ENCODE results near the gene PPP1R3D.

Gene PPP1R3D

DNA sequence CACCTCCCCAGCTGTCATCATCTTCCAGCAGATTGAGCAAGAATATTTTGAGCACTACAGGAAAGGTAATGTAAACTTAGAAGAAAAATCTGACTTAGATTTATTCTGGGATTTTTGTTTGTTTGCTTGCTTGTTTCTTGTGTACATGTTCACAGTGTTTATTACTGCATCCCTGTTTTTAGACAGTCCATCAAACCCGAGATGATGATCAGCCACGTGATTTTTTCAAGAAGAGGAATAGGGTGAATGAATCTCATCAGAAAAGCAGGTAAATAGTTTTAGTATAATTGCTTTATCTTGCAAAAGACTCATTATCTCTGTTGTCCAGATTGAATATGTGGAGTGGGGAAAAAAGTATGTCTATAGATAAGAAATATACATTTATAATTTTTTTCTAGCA, 2.1 kb upstream of the PPP1R3D start:
- Histone ChIP-seq H3K9me2 (replicated peaks; ENCODE audit: control insufficient read depth, low read length) (no peaks in the 10 kb centered on the region), H3K36me3 (ENCODE audit: control insufficient read depth, low read length) (peaks cover 32% of the 10 kb centered on the region), H3F3A (ENCODE audit: control insufficient read depth, insufficient read depth) (0 out of 2 replicates have a peak, but pooled peaks cover 3% of the 10 kb centered on the region), H3K4me3 (ENCODE audit: low read length) (no peak overlapping the region), H4K20me1 (ENCODE audit: control insufficient read depth, insufficient read depth, low read depth, low read length) (no peaks in the 10 kb centered on the region), H3K9me3 (ENCODE audit: control insufficient read depth, insufficient read depth, low read length) (no peaks in the 10 kb centered on the region), H3K27me3 (ENCODE audit: control insufficient read depth, low read length) (no peaks in the 10 kb centered on the region), H3K4me2 (ENCODE audit: low read length) (no peak overlapping the region; the same call in 1 of the 2 replicates), H3K4me1 (ENCODE audit: control insufficient read depth, low read length) (peaks cover 26% of the 10 kb centered on the region), H3K27ac (ENCODE audit: low read depth, low read length) (no peak overlapping the region), H3K79me2 (ENCODE audit: control insufficient read depth, low read length) (peaks cover 27% of the 10 kb centered on the region)
- TF ChIP-seq, protein P1, sequence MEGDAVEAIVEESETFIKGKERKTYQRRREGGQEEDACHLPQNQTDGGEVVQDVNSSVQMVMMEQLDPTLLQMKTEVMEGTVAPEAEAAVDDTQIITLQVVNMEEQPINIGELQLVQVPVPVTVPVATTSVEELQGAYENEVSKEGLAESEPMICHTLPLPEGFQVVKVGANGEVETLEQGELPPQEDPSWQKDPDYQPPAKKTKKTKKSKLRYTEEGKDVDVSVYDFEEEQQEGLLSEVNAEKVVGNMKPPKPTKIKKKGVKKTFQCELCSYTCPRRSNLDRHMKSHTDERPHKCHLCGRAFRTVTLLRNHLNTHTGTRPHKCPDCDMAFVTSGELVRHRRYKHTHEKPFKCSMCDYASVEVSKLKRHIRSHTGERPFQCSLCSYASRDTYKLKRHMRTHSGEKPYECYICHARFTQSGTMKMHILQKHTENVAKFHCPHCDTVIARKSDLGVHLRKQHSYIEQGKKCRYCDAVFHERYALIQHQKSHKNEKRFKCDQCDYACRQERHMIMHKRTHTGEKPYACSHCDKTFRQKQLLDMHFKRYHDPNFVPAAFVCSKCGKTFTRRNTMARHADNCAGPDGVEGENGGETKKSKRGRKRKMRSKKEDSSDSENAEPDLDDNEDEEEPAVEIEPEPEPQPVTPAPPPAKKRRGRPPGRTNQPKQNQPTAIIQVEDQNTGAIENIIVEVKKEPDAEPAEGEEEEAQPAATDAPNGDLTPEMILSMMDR (IDR thresholded peaks at IDR 0.05; ENCODE audit: low read depth, low read length, poor library complexity, severe bottlenecking) = no peak
- no peak for TF ChIP-seq EZH2phosphoT487 (IDR thresholded peaks at IDR 0.05; ENCODE audit: borderline replicate concordance, low read length)

DNA sequence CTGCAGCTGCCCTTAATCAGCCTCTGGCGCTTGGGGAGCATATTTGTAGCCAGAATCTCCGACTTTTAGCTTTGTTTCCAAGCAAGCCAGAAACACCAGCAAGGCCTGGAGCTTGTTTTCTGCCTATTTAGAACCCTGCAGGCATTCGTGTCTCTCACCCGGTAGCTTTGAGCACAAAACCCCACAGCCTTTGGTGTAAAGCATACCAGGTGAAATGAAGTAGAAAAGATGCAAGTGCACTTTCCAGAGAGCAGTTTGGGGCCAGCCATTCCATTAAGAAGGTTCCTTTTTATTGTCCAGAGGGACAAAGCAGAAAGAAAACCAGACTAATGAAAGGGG, 820 bp upstream of the PPP1R3D start:
- Histone ChIP-seq H3K4me2 (ENCODE audit: low read length) (peak overlapping the region; percentile 93), H3K9me2 (replicated peaks; ENCODE audit: control insufficient read depth, low read length) (no peaks in the 10 kb centered on the region), H3K36me3 (ENCODE audit: control insufficient read depth, low read length) (peaks cover 32% of the 10 kb centered on the region), H3K79me2 (ENCODE audit: control insufficient read depth, low read length) (peaks cover 27% of the 10 kb centered on the region), H3K4me1 (ENCODE audit: control insufficient read depth, low read length) (peaks cover 26% of the 10 kb centered on the region), H3K27me3 (ENCODE audit: control insufficient read depth, low read length) (no peaks in the 10 kb centered on the region), H3K27ac (ENCODE audit: low read depth, low read length) (peak overlapping the region; percentile 75), H3K9me3 (ENCODE audit: control insufficient read depth, insufficient read depth, low read length) (no peaks in the 10 kb centered on the region), H3F3A (ENCODE audit: control insufficient read depth, insufficient read depth) (0 out of 2 replicates have a peak, but pooled peaks cover 3% of the 10 kb centered on the region), H4K20me1 (ENCODE audit: control insufficient read depth, insufficient read depth, low read depth, low read length) (no peaks in the 10 kb centered on the region), H3K4me3 (ENCODE audit: low read length) (peak overlapping the region; percentile 99)
- no peak for TF ChIP-seq EZH2phosphoT487 (IDR thresholded peaks at IDR 0.05; ENCODE audit: borderline replicate concordance, low read length)
- TF ChIP-seq, protein P1 (IDR thresholded peaks at IDR 0.05; ENCODE audit: low read depth, low read length, poor library complexity, severe bottlenecking) = no peak

DNA sequence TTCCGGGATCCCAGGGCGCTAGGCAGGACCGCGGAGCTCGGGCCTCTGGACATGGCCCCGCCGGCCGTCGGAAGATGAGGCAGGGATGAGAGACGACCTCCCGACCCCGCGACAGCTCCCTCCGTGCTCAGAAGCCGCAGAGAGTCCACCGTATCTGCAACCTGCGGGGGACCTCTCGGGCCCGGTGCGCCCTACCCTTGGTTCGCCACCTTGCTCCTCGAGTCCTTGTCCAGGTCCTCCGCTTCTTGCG, 301 bp downstream of the PPP1R3D start:
- peak overlapping the region; percentile 93 for H3K4me2 ChIP-seq (ENCODE audit: low read length)
- H3K9me3 ChIP-seq (ENCODE audit: control insufficient read depth, insufficient read depth, low read length) = no peaks in the 10 kb centered on the region
- no peak overlapping the region for H3K27ac ChIP-seq (ENCODE audit: low read depth, low read length)
- no peaks in the 10 kb centered on the region for H4K20me1 ChIP-seq (ENCODE audit: control insufficient read depth, insufficient read depth, low read depth, low read length)
- no peaks in the 10 kb centered on the region for H3K27me3 ChIP-seq (ENCODE audit: control insufficient read depth, low read length)
- H3K4me3 ChIP-seq (ENCODE audit: low read length) = peak overlapping the region; percentile 99
- H3F3A ChIP-seq (ENCODE audit: control insufficient read depth, insufficient read depth) = 0 out of 2 replicates have a peak, but pooled peaks cover 3% of the 10 kb centered on the region
- peaks cover 29% of the 10 kb centered on the region for H3K36me3 ChIP-seq (ENCODE audit: control insufficient read depth, low read length)
- H3K9me2 ChIP-seq (replicated peaks; ENCODE audit: control insufficient read depth, low read length) = no peaks in the 10 kb centered on the region
- TF ChIP-seq, protein P1 (IDR thresholded peaks at IDR 0.05; ENCODE audit: low read depth, low read length, poor library complexity, severe bottlenecking) = no peak
- TF ChIP-seq EZH2phosphoT487 (IDR thresholded peaks at IDR 0.05; ENCODE audit: borderline replicate concordance, low read length) = no peak
- peaks cover 21% of the 10 kb centered on the region for H3K4me1 ChIP-seq (ENCODE audit: control insufficient read depth, low read length)
- peaks cover 27% of the 10 kb centered on the region for H3K79me2 ChIP-seq (ENCODE audit: control insufficient read depth, low read length)
